Measurements from ENCODE around the gene C22orf15.

Gene C22orf15

DNA sequence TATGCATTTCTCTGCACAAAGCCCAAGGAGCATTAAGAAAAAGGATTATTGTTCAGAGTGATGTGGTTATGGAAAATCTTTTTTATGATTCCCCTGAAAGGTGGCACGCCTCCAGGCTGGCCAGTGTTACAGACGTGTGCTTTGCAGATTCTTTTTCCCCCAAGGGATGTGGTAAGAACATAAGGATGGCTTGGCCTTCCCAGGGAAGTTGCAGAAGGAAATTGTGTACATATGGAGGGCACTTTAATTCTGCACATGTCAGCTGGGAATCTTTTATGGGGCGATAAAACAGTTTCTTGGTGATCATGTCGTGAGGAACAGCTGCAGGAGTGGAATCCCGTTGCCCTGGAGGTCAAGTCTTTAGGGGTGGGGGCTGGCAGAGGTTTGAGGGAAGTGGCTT lies 33.7 kb downstream of the C22orf15 start:
- no peak for DNase-seq
- Mint-ChIP-seq H3K27ac (peak overlapping the region; percentile 54), H3K27me3 (ENCODE audit: low read depth, poor library complexity) (no peaks in the 10 kb centered on the region), H3K4me1 (peaks cover 7% of the 10 kb centered on the region), H3K36me3 (ENCODE audit: low read depth) (peaks cover 79% of the 10 kb centered on the region), H3K9me3 (no peaks in the 10 kb centered on the region), H3K4me3 (no peak overlapping the region)
- TF ChIP-seq, protein P1, sequence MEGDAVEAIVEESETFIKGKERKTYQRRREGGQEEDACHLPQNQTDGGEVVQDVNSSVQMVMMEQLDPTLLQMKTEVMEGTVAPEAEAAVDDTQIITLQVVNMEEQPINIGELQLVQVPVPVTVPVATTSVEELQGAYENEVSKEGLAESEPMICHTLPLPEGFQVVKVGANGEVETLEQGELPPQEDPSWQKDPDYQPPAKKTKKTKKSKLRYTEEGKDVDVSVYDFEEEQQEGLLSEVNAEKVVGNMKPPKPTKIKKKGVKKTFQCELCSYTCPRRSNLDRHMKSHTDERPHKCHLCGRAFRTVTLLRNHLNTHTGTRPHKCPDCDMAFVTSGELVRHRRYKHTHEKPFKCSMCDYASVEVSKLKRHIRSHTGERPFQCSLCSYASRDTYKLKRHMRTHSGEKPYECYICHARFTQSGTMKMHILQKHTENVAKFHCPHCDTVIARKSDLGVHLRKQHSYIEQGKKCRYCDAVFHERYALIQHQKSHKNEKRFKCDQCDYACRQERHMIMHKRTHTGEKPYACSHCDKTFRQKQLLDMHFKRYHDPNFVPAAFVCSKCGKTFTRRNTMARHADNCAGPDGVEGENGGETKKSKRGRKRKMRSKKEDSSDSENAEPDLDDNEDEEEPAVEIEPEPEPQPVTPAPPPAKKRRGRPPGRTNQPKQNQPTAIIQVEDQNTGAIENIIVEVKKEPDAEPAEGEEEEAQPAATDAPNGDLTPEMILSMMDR (IDR thresholded peaks at IDR 0.05): no peak

- H3K27me3 Mint-ChIP-seq (ENCODE audit: low read depth, poor library complexity): no peaks in the 10 kb centered on the region
- TF ChIP-seq, protein P1 (IDR thresholded peaks at IDR 0.05): no peak
- no peak overlapping the region for H3K4me3 Mint-ChIP-seq
- peaks cover 8% of the 10 kb centered on the region for H3K4me1 Mint-ChIP-seq
- H3K27ac Mint-ChIP-seq: peak overlapping the region; percentile 71
- H3K36me3 Mint-ChIP-seq (ENCODE audit: low read depth): peaks cover 88% of the 10 kb centered on the region
- no peaks in the 10 kb centered on the region for H3K9me3 Mint-ChIP-seq
- no peak for DNase-seq
These were observed 37.8 kb downstream of the C22orf15 start for GRCh38 chr22:23800297-23801237.

GRCh38 chr22:23801238-23801821 lies 38.5 kb downstream of the C22orf15 start:
- TF ChIP-seq, protein P1 (IDR thresholded peaks at IDR 0.05): no peak
- peak overlapping the region; percentile 73 for H3K27ac Mint-ChIP-seq
- no peak overlapping the region for H3K4me3 Mint-ChIP-seq

GRCh38 chr22:23801886-23802377 lies 39.1 kb downstream of the C22orf15 start:
- Mint-ChIP-seq H3K27ac (peak overlapping the region; percentile 73), H3K4me3 (no peak overlapping the region), H3K9me3 (no peaks in the 10 kb centered on the region), H3K36me3 (ENCODE audit: low read depth) (peaks cover 88% of the 10 kb centered on the region), H3K27me3 (ENCODE audit: low read depth, poor library complexity) (peaks cover 3% of the 10 kb centered on the region), H3K4me1 (peaks cover 8% of the 10 kb centered on the region)
- DNase-seq: no peak
- TF ChIP-seq, protein P1 (IDR thresholded peaks at IDR 0.05): no peak

More at GRCh38 chr22:23801238-23801821, 38.5 kb downstream of the C22orf15 start:
- no peak for DNase-seq
- Mint-ChIP-seq H3K4me1 (peaks cover 8% of the 10 kb centered on the region), H3K36me3 (ENCODE audit: low read depth) (peaks cover 88% of the 10 kb centered on the region), H3K27me3 (ENCODE audit: low read depth, poor library complexity) (no peaks in the 10 kb centered on the region), H3K9me3 (no peaks in the 10 kb centered on the region)

GRCh38 chr22:23803001-23803819 lies 40.4 kb downstream of the C22orf15 start:
- TF ChIP-seq, protein P1 (IDR thresholded peaks at IDR 0.05): no peak
- peaks cover 3% of the 10 kb centered on the region for H3K27me3 Mint-ChIP-seq (ENCODE audit: low read depth, poor library complexity)

More at GRCh38 chr22:23803001-23803819, 40.4 kb downstream of the C22orf15 start:
- Mint-ChIP-seq H3K4me3 (no peak overlapping the region), H3K27ac (peak overlapping the region; percentile 61), H3K36me3 (ENCODE audit: low read depth) (peaks cover 90% of the 10 kb centered on the region), H3K4me1 (peaks cover 8% of the 10 kb centered on the region), H3K9me3 (no peaks in the 10 kb centered on the region)
- DNase-seq: no peak
